ENCODE results near the gene NUTM2G.
"Not testable (repeated sequence)": the region's sequence is repeated elsewhere in the genome, so short reads cannot be mapped to it uniquely, and the experiment has no call there.

- TF ChIP-seq RAD21 (IDR thresholded peaks at IDR 0.05; ENCODE audit: insufficient read depth, low read depth, low read length); NFYB (IDR thresholded peaks at IDR 0.05; ENCODE audit: insufficient read depth, low read depth, low read length); JUND (IDR thresholded peaks at IDR 0.05; ENCODE audit: low read depth, low read length); HSF1 (IDR thresholded peaks at IDR 0.05; ENCODE audit: low read depth, low read length); FOXM1 (IDR thresholded peaks at IDR 0.05; ENCODE audit: low read depth, low read length); RBBP5 (conservative IDR thresholded peaks at IDR 0.05); POLR2AphosphoS5 (IDR thresholded peaks at IDR 0.05; ENCODE audit: low read length); ZZZ3 (IDR thresholded peaks at IDR 0.05; ENCODE audit: control insufficient read depth, insufficient read length, low read depth); NRF1 (conservative IDR thresholded peaks at IDR 0.05; ENCODE audit: low read depth, low read length); CEBPB (IDR thresholded peaks at IDR 0.05; ENCODE audit: borderline replicate concordance in 1 of 2, low read depth in 2 of 2, low read length in 2 of 2); KDM1A (IDR thresholded peaks at IDR 0.05; ENCODE audit: borderline replicate concordance): not testable (repeated sequence)
- TF ChIP-seq, protein P1, sequence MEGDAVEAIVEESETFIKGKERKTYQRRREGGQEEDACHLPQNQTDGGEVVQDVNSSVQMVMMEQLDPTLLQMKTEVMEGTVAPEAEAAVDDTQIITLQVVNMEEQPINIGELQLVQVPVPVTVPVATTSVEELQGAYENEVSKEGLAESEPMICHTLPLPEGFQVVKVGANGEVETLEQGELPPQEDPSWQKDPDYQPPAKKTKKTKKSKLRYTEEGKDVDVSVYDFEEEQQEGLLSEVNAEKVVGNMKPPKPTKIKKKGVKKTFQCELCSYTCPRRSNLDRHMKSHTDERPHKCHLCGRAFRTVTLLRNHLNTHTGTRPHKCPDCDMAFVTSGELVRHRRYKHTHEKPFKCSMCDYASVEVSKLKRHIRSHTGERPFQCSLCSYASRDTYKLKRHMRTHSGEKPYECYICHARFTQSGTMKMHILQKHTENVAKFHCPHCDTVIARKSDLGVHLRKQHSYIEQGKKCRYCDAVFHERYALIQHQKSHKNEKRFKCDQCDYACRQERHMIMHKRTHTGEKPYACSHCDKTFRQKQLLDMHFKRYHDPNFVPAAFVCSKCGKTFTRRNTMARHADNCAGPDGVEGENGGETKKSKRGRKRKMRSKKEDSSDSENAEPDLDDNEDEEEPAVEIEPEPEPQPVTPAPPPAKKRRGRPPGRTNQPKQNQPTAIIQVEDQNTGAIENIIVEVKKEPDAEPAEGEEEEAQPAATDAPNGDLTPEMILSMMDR (IDR thresholded peaks at IDR 0.05 in 2 of 3, conservative IDR thresholded peaks at IDR 0.05 in 1 of 3; ENCODE audit: control insufficient read depth in 2 of 3, extremely low read depth in 1 of 3, insufficient read depth in 1 of 3, low read depth in 3 of 3, low read length in 3 of 3) = not testable (repeated sequence)
Observed at GRCh38 chr9:96972552-96972951, 43.9 kb downstream of the NUTM2G start.
